ENCODE measurements around the gene VWA8.

Gene VWA8

GRCh38 chr13:42002066-42002465, 41.2 kb upstream of the VWA8 start (continued):
- no peak for TF ChIP-seq TOX (CRISPR knock-in tag; IDR thresholded peaks at IDR 0.05; ENCODE audit: borderline replicate concordance)

- peak; percentile 95 for ATAC-seq
- TF ChIP-seq TOX (CRISPR knock-in tag; IDR thresholded peaks at IDR 0.05; ENCODE audit: borderline replicate concordance) = no peak
- no peak for TF ChIP-seq SNAI2 (CRISPR knock-in tag; IDR thresholded peaks at IDR 0.05)
- TF ChIP-seq ISL1 (CRISPR knock-in tag; IDR thresholded peaks at IDR 0.05) = no peak
- TF ChIP-seq TCF4 (CRISPR knock-in tag; IDR thresholded peaks at IDR 0.05; ENCODE audit: borderline replicate concordance) = no peak
- TF ChIP-seq ZC3H10 (CRISPR knock-in tag; IDR thresholded peaks at IDR 0.05) = no peak
- no peak for TF ChIP-seq CREB5 (CRISPR knock-in tag; IDR thresholded peaks at IDR 0.05; ENCODE audit: low read depth)
- TF ChIP-seq CSRNP3 (CRISPR knock-in tag; IDR thresholded peaks at IDR 0.05) = no peak
- TF ChIP-seq BACH2 (CRISPR knock-in tag; IDR thresholded peaks at IDR 0.05; ENCODE audit: borderline replicate concordance) = no peak
- no peak for TF ChIP-seq ZNF565 (CRISPR knock-in tag; conservative IDR thresholded peaks at IDR 0.05; ENCODE audit: low read depth)
- TF ChIP-seq OSR1 (CRISPR knock-in tag; IDR thresholded peaks at IDR 0.05) = no peak
- no peak for TF ChIP-seq ESRRG (CRISPR knock-in tag; IDR thresholded peaks at IDR 0.05)
- TF ChIP-seq ZNF70 (CRISPR knock-in tag; IDR thresholded peaks at IDR 0.05) = no peak
- TF ChIP-seq PPARA (CRISPR knock-in tag; IDR thresholded peaks at IDR 0.05; ENCODE audit: borderline replicate concordance) = no peak
- no peak for TF ChIP-seq RARB (CRISPR knock-in tag; IDR thresholded peaks at IDR 0.05)
- TF ChIP-seq TSHZ2 (CRISPR knock-in tag; IDR thresholded peaks at IDR 0.05) = no peak
- TF ChIP-seq CSDC2 (CRISPR knock-in tag; IDR thresholded peaks at IDR 0.05) = no peak
- TF ChIP-seq ZFP3 (CRISPR knock-in tag; IDR thresholded peaks at IDR 0.05) = no peak
- TF ChIP-seq ZFP30 (CRISPR knock-in tag; IDR thresholded peaks at IDR 0.05) = no peak
- TF ChIP-seq ARNTL (CRISPR knock-in tag; IDR thresholded peaks at IDR 0.05; ENCODE audit: borderline replicate concordance, low read depth) = no peak
- TF ChIP-seq POU6F1 (CRISPR knock-in tag; IDR thresholded peaks at IDR 0.05; ENCODE audit: borderline replicate concordance, low read depth) = no peak
These were observed 40.7 kb upstream of the VWA8 start for GRCh38 chr13:42001580-42001979.

GRCh38 chr13:42000846-42001245, 39.9 kb upstream of the VWA8 start:
- peak; percentile 33; the same call in 1 of the 2 replicates for TF ChIP-seq ISL1 (CRISPR knock-in tag; IDR thresholded peaks at IDR 0.05)
- TF ChIP-seq PATZ1 (CRISPR knock-in tag; IDR thresholded peaks at IDR 0.05; ENCODE audit: borderline replicate concordance) = no peak
- peak; percentile 44; the same call in 2 of the 3 replicates for ATAC-seq

GRCh38 chr13:41997396-41997795, 36.5 kb upstream of the VWA8 start:
- no peak for TF ChIP-seq ZNF565 (CRISPR knock-in tag; conservative IDR thresholded peaks at IDR 0.05; ENCODE audit: low read depth)
- no peak for TF ChIP-seq BACH2 (CRISPR knock-in tag; IDR thresholded peaks at IDR 0.05; ENCODE audit: borderline replicate concordance)
- no peak for TF ChIP-seq GLIS3 (CRISPR knock-in tag; IDR thresholded peaks at IDR 0.05)
- TF ChIP-seq TCF4 (CRISPR knock-in tag; IDR thresholded peaks at IDR 0.05; ENCODE audit: borderline replicate concordance) = no peak
- TF ChIP-seq OSR1 (CRISPR knock-in tag; IDR thresholded peaks at IDR 0.05) = no peak
- no peak for TF ChIP-seq PPARA (CRISPR knock-in tag; IDR thresholded peaks at IDR 0.05; ENCODE audit: borderline replicate concordance)
- no peak for TF ChIP-seq ZNF8 (CRISPR knock-in tag; IDR thresholded peaks at IDR 0.05)
- TF ChIP-seq ARNTL (CRISPR knock-in tag; IDR thresholded peaks at IDR 0.05; ENCODE audit: borderline replicate concordance, low read depth) = no peak
- no peak for TF ChIP-seq CREB5 (CRISPR knock-in tag; IDR thresholded peaks at IDR 0.05; ENCODE audit: low read depth)
- no peak for TF ChIP-seq POU6F1 (CRISPR knock-in tag; IDR thresholded peaks at IDR 0.05; ENCODE audit: borderline replicate concordance, low read depth)
- no peak for ATAC-seq
